Spleen (tissue), 11 donors: ENCODE data around the gene STRBP. TPM values are rescaled to one million over a fixed set of nuclear protein-coding genes. Genes with fewer than 3 reads are reported as not detected.

Source experiments
- DNase-seq: peaks from one replicate; pipeline ENCODE4 v3.0.0-alpha.2; 2020
- H3K27ac ChIP-seq, 8 donors: fragments of 200-600 bp; sonication (generic) in 7 of 8; 1 replicate in 4 of 8; 2 replicates in 4 of 8; pipeline versions ENCODE4 v1.5.0 to v1.8.0; 2016 to 2021; ENCODE audit warnings: inconsistent platforms in 4 of 8, mild to moderate bottlenecking in 4 of 8, moderate library complexity in 1 of 8
- H3K27me3 ChIP-seq, 7 donors: fragments of 200-600 bp; sonication (generic) in 6 of 7; replicated peaks in 1 of 7; 1 replicate in 4 of 7; 2 replicates in 3 of 7; pipeline versions ENCODE4 v1.5.0 to v1.8.0; 2016 to 2021; ENCODE audit warnings: inconsistent platforms in 3 of 7, mild to moderate bottlenecking in 1 of 7
- H3K36me3 ChIP-seq, 6 donors: fragments of 200-600 bp; sonication (generic) in 5 of 6; 1 replicate in 4 of 6; 2 replicates in 2 of 6; pipeline versions ENCODE4 v1.5.0 to v1.8.0; 2016 to 2021; ENCODE audit warnings: inconsistent platforms in 2 of 6
- H3K4me1 ChIP-seq, 6 donors: fragments of 200-600 bp; sonication (generic) in 5 of 6; 1 replicate in 3 of 6; 2 replicates in 3 of 6; pipeline versions ENCODE4 v1.5.0 to v1.8.0; 2016 to 2021; ENCODE audit warnings: inconsistent platforms in 3 of 6
- H3K4me3 ChIP-seq, 8 donors: fragments of 200-600 bp; sonication (generic) in 7 of 8; 1 replicate in 4 of 8; 2 replicates in 4 of 8; pipeline versions ENCODE4 v1.5.0 to v1.8.0; 2016 to 2021; ENCODE audit warnings: inconsistent platforms in 4 of 8, mild to moderate bottlenecking in 4 of 8, moderate library complexity in 2 of 8
- H3K9me3 ChIP-seq, 8 donors: fragments of 200-600 bp; sonication (generic) in 7 of 8; 1 replicate in 4 of 8; 2 replicates in 4 of 8; pipeline versions ENCODE4 v1.5.0 to v1.8.0; 2016 to 2021; ENCODE audit warnings: inconsistent platforms in 4 of 8
- CTCF ChIP-seq, 11 experiments: fragments of 200-600 bp in 7 of 11; fragments of 450-650 bp in 4 of 11; sonication (generic) in 4 of 11; IDR thresholded peaks in 8 of 11; conservative IDR thresholded peaks in 3 of 11; 1 replicate in 7 of 11; 2 replicates in 4 of 11; pipeline versions ENCODE4 v1.4.0 to v1.8.0; 2016 to 2021; ENCODE audit warnings: antibody characterized with exemption in 11 of 11, inconsistent platforms in 4 of 11, mild to moderate bottlenecking in 1 of 11
- POLR2A ChIP-seq, 3 donors: fragments of 450-650 bp; IDR thresholded peaks; one replicate each; pipeline ENCODE4 v1.5.1; 2017; ENCODE audit warnings: antibody characterized with exemption in 3 of 3, mild to moderate bottlenecking in 1 of 3
- POLR2AphosphoS5 ChIP-seq, 3 donors: sonication (generic); formaldehyde crosslinking; IDR thresholded peaks; one replicate each; pipeline ENCODE4 v1.5.1; 2017; ENCODE audit warnings: antibody characterized with exemption in 3 of 3
- WGBS, 5 donors: extraction: QIAGEN DNeasy Blood & Tissue Kit in 3 of 5; methylation state at CpG; one replicate each; pipeline versions ENCODE4 v1.1.5 to v1.1.7; 2013 to 2018; 5-methylcytosine and 5-hydroxymethylcytosine counted together
- intact Hi-C: fragments of 100-400 bp; cut with DNase I; formaldehyde crosslinking; loops from one replicate; pipeline ENCODE4 v1.15.0; 2023; ENCODE audit warnings: low total_unique reads
- polyA plus RNA-seq, 3 donors: library from polyadenylated mRNA; stranded (reverse); fragments of 200-250 nt; gene quantifications; one replicate each; pipeline ENCODE4 v1.2.1, GENCODE V29; 2013
- total RNA-seq, 7 donors: library from RNA; depleted of rRNA in 3 of 7; stranded (reverse); fragments of >200 nt in 3 of 7; fragmentation: NEBNext Ultra II Directional in 4 of 7; extraction: Animal tissue kit (Norgen Biotek cat#: 25700) in 4 of 7; gene quantifications; one replicate each; pipeline versions ENCODE4 v1.1.0 to v1.2.1, GENCODE V29; 2016 to 2021
- donor health status: healthy with polysubstance abuse.
- donor health status: DM: no; HTN: no; CAD: no; lungs with moderate emphysema.
- donor health status: DM: no; HTN: no; CAD: no.
- donor health status: Bipolar disorder and iron deficiency.
- donor health status: healthy.
- donor health status: DM: no; HTN: no; CAD: no.
- donor health status: DM: yes; HTN: yes; CAD: no.

Gene STRBP
- total and polyA plus RNA-seq, 10 donors, result 23.8 to 57.1 (median 36.7) TPM

GRCh38 chr9:123255718-123256117 lies 12.7 kb downstream of the STRBP start:
- 85 to 92% (median 90%) methylated on average over 3 of the region's 3 CpGs for WGBS, 5 donors
- Histone ChIP-seq H3K27ac (no peak overlapping the region), H3K9me3 (no peaks in the 10 kb centered on the region), H3K4me1 (peaks cover 0 to 49% (median 5%) of the 10 kb centered on the region in 6 donors), H3K4me3 (no peak overlapping the region), H3K36me3 (no peaks in the 10 kb centered on the region), H3K27me3 (no peaks in the 10 kb centered on the region)
- DNase-seq, result no peak
- intact Hi-C loops, result no loop called here
- TF ChIP-seq POLR2AphosphoS5 (IDR thresholded peaks at IDR 0.05), result no peak
- no peak for TF ChIP-seq CTCF (IDR thresholded peaks at IDR 0.05 in 8 of 11, conservative IDR thresholded peaks at IDR 0.05 in 3 of 11)
- TF ChIP-seq POLR2A (IDR thresholded peaks at IDR 0.05), result no peak

GRCh38 chr9:123253204-123253603 lies 15.2 kb downstream of the STRBP start:
- intact Hi-C loops, result no loop called here
- 75 to 97% (median 92%) methylated on average over 1 of the region's 1 CpG for WGBS, 5 donors
- no peak for DNase-seq
- H3K9me3 ChIP-seq, result no peaks in the 10 kb centered on the region
- H3K27me3 ChIP-seq, result no peaks in the 10 kb centered on the region
- no peak overlapping the region for H3K4me3 ChIP-seq
- no peaks in the 10 kb centered on the region for H3K36me3 ChIP-seq
- no peak overlapping the region for H3K27ac ChIP-seq
- TF ChIP-seq POLR2A (IDR thresholded peaks at IDR 0.05) (no peak), CTCF (IDR thresholded peaks at IDR 0.05 in 8 of 11, conservative IDR thresholded peaks at IDR 0.05 in 3 of 11) (no peak), POLR2AphosphoS5 (IDR thresholded peaks at IDR 0.05) (no peak)
- peaks cover 0 to 40% (median 3%) of the 10 kb centered on the region in 6 donors for H3K4me1 ChIP-seq

GRCh38 chr9:123251741-123252140 lies 16.6 kb downstream of the STRBP start:
- DNase-seq, result no peak
- H3K27me3 ChIP-seq, result no peaks in the 10 kb centered on the region
- no peak overlapping the region for H3K4me3 ChIP-seq
- peaks cover 0 to 50% (median 5%) of the 10 kb centered on the region in 6 donors for H3K4me1 ChIP-seq
- H3K9me3 ChIP-seq, result no peaks in the 10 kb centered on the region
- 74 to 88% (median 81%) methylated on average over 1 of the region's 1 CpG for WGBS, 5 donors
- intact Hi-C loops, result no loop called here
- no peaks in the 10 kb centered on the region for H3K36me3 ChIP-seq
- no peak overlapping the region for H3K27ac ChIP-seq
- no peak for TF ChIP-seq CTCF (IDR thresholded peaks at IDR 0.05 in 8 of 11, conservative IDR thresholded peaks at IDR 0.05 in 3 of 11)
- TF ChIP-seq POLR2AphosphoS5 (IDR thresholded peaks at IDR 0.05), result no peak
- TF ChIP-seq POLR2A (IDR thresholded peaks at IDR 0.05), result no peak

GRCh38 chr9:123251324-123251723 lies 17.1 kb downstream of the STRBP start:
- no peaks in the 10 kb centered on the region for H3K9me3 ChIP-seq
- no peak for DNase-seq
- no peak overlapping the region for H3K4me3 ChIP-seq
- TF ChIP-seq POLR2A (IDR thresholded peaks at IDR 0.05), result no peak
- TF ChIP-seq POLR2AphosphoS5 (IDR thresholded peaks at IDR 0.05), result no peak
- no peak for TF ChIP-seq CTCF (IDR thresholded peaks at IDR 0.05 in 8 of 11, conservative IDR thresholded peaks at IDR 0.05 in 3 of 11)
- H3K27me3 ChIP-seq, result no peaks in the 10 kb centered on the region
- H3K36me3 ChIP-seq, result no peaks in the 10 kb centered on the region
- 94 to 97% (median 95%) methylated on average over 1 of the region's 1 CpG for WGBS, 5 donors
- intact Hi-C loops, result no loop called here
- no peak overlapping the region for H3K27ac ChIP-seq
- H3K4me1 ChIP-seq, result peaks cover 0 to 54% (median 7%) of the 10 kb centered on the region in 6 donors
